Tibial nerve (tissue), 4 donors: Measurements from ENCODE around the gene HOXA9. TPM values are rescaled to one million over a fixed set of nuclear protein-coding genes. Genes with fewer than 3 reads are reported as not detected.

Experiments used
- DNase-seq, 2 donors: peaks; one replicate each; pipeline ENCODE4 v3.0.0-alpha.2; 2019; ENCODE audit warnings: low spot score in 2 of 2
- H3K27ac ChIP-seq, 4 donors: fragments of 200-600 bp; sonication (generic) in 3 of 4; one replicate each; pipeline ENCODE4 v1.5.1; 2017 to 2019; ENCODE audit warnings: mild to moderate bottlenecking in 1 of 4
- H3K27me3 ChIP-seq, 2 donors: fragments of 200-600 bp; sonication (generic) in 1 of 2; one replicate each; pipeline versions ENCODE4 v1.5.1 to v1.6.0; 2017 to 2019
- H3K36me3 ChIP-seq, 3 donors: fragments of 200-600 bp; sonication (generic); one replicate each; pipeline ENCODE4 v1.5.1; 2018 to 2019
- H3K4me1 ChIP-seq, 4 donors: fragments of 200-600 bp; sonication (generic) in 3 of 4; one replicate each; pipeline ENCODE4 v1.5.1; 2017 to 2019
- H3K4me3 ChIP-seq, 4 donors: fragments of 200-600 bp; sonication (generic) in 3 of 4; one replicate each; pipeline ENCODE4 v1.5.1; 2017 to 2019; ENCODE audit warnings: mild to moderate bottlenecking in 1 of 4, moderate library complexity in 1 of 4
- H3K9me3 ChIP-seq, 4 donors: fragments of 200-600 bp; sonication (generic) in 3 of 4; one replicate each; pipeline ENCODE4 v1.5.1; 2017 to 2019
- EP300 ChIP-seq, 2 donors: sonication (generic); formaldehyde crosslinking; IDR thresholded peaks; one replicate each; pipeline ENCODE4 v1.6.1; 2017; ENCODE audit warnings: antibody characterized with exemption in 2 of 2, mild to moderate bottlenecking in 1 of 2
- POLR2A ChIP-seq, 2 donors: fragments of 450-650 bp; IDR thresholded peaks; one replicate each; pipeline ENCODE4 v1.6.1; 2017; ENCODE audit warnings: antibody characterized with exemption in 2 of 2, mild to moderate bottlenecking in 2 of 2, moderate library complexity in 2 of 2
- WGBS, 2 donors: methylation state at CpG; one replicate each; pipeline ENCODE4 v1.1.5; 2018; 5-methylcytosine and 5-hydroxymethylcytosine counted together
- total RNA-seq, 4 donors: library from RNA; depleted of rRNA; stranded (reverse); fragments of >200 nt; gene quantifications; one replicate each; pipeline ENCODE4 v1.1.0, GENCODE V29; 2016
- TF ChIP-seq, protein P1 (sequence below), 5 experiments: fragments of 200-600 bp in 3 of 5; fragments of 450-650 bp in 2 of 5; sonication (generic) in 3 of 5; IDR thresholded peaks; one replicate each; pipeline ENCODE4 v1.5.1; 2016 to 2019; ENCODE audit warnings: antibody characterized with exemption in 5 of 5, mild to moderate bottlenecking in 3 of 5, moderate library complexity in 2 of 5

HOXA9 gene
- total RNA-seq, 4 donors from 2014 or later: 10.5 to 13.8 (median 12.7) TPM

DNA sequence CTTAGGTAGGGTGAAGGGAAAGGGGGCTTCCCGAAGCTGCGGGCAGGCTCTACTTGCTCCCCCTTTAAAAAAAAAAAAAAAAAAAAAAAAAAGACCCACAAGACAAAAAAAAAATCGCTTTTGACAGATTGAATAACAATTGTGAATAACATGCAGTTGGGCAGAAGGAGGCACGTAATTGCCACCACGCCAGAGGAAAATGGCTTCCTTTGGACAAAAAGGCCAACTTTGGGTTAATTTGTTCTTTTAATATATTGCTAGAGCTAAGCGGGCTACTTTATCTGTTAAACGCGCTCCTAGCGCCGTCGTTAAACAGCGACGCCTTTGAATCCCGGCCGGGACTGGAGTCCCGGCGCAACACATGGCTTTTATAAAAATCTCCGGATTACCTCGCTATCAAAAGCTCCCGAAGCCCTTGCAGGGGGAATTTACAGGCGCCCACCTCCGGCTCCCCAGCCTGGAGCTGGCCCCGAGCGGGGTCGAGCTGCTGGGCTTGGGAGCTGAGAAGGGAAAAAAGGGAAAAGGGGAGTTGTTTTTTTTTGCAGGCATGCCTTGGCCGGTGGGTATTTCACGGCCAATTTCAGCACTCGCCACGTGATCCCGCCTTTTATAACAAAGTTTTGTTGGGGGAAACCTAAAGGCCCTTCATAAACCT, 18.5 kb upstream of the HOXA9 start:
- WGBS, 2 donors: 2 to 3% methylated on average over 29 to 30 of the region's 30 CpGs
- Histone ChIP-seq H3K36me3 (no peaks in the 10 kb centered on the region), H3K27ac (peak overlapping the region in 3 of 4 donors; percentile 73 to 81 (median 78)), H3K9me3 (no peaks in the 10 kb centered on the region), H3K4me3 (peak overlapping the region; percentile 30 to 61 (median 45)), H3K27me3 (peaks cover 0 to 98% of the 10 kb centered on the region in 2 donors), H3K4me1 (peaks cover 0 to 64% (median 38%) of the 10 kb centered on the region in 4 donors)
- DNase-seq: peak in 1 of 2 donors; percentile 15
- TF ChIP-seq, protein P1, sequence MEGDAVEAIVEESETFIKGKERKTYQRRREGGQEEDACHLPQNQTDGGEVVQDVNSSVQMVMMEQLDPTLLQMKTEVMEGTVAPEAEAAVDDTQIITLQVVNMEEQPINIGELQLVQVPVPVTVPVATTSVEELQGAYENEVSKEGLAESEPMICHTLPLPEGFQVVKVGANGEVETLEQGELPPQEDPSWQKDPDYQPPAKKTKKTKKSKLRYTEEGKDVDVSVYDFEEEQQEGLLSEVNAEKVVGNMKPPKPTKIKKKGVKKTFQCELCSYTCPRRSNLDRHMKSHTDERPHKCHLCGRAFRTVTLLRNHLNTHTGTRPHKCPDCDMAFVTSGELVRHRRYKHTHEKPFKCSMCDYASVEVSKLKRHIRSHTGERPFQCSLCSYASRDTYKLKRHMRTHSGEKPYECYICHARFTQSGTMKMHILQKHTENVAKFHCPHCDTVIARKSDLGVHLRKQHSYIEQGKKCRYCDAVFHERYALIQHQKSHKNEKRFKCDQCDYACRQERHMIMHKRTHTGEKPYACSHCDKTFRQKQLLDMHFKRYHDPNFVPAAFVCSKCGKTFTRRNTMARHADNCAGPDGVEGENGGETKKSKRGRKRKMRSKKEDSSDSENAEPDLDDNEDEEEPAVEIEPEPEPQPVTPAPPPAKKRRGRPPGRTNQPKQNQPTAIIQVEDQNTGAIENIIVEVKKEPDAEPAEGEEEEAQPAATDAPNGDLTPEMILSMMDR (IDR thresholded peaks at IDR 0.05): no peak
- TF ChIP-seq EP300 (IDR thresholded peaks at IDR 0.05): peak in 1 of 2 donors; percentile 41

GRCh38 chr7:27182861-27183681, 17.7 kb upstream of the HOXA9 start:
- Histone ChIP-seq H3K27ac (peak overlapping the region in 2 of 4 donors; percentile 78 to 81), H3K27me3 (peaks cover 0 to 98% of the 10 kb centered on the region in 2 donors), H3K4me3 (peak overlapping the region; percentile 30 to 61 (median 45)), H3K36me3 (no peaks in the 10 kb centered on the region), H3K9me3 (no peaks in the 10 kb centered on the region), H3K4me1 (peaks cover 0 to 56% (median 30%) of the 10 kb centered on the region in 4 donors)
- WGBS, 2 donors: 10 to 25% methylated on average over 26 to 39 of the region's 39 CpGs
- TF ChIP-seq, protein P1 (IDR thresholded peaks at IDR 0.05): no peak
- TF ChIP-seq POLR2A (IDR thresholded peaks at IDR 0.05): no peak
- no peak for TF ChIP-seq EP300 (IDR thresholded peaks at IDR 0.05)
- DNase-seq: peak in 1 of 2 donors; percentile 13

DNA sequence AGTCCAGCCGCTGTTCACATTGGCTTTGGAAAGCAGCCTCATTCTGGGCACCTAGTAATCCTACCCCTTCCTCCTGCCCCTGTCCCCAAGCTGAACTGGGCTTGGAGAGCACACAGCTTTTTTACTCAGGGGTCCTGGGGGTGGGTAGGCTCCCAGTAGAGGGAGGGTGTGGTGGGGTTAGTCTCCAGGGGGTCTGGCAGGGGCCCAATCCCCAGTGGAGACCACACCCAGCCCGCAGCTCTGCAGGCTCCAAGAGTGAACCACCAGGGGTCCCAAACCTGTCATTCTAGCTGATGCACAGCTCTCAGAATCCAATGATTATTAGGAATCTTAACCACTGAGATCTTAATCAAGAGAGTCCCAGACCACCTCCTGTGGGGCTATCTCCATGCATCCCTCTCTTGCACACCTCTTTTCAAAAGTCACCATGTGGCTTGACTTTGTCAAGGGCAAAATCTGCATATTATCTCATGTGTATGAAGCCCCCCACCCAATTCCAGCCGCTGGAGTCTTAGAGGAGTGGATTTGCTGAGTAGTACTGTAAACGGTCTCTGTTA, 17.0 kb upstream of the HOXA9 start:
- Histone ChIP-seq H3K4me1 (peaks cover 0 to 49% (median 24%) of the 10 kb centered on the region in 4 donors), H3K9me3 (no peaks in the 10 kb centered on the region), H3K27me3 (peaks cover 0 to 98% of the 10 kb centered on the region in 2 donors), H3K36me3 (no peaks in the 10 kb centered on the region), H3K4me3 (peak overlapping the region in 1 of 4 donors; percentile 61), H3K27ac (peak overlapping the region in 1 of 4 donors; percentile 81)
- TF ChIP-seq EP300 (IDR thresholded peaks at IDR 0.05): no peak
- TF ChIP-seq, protein P1 (IDR thresholded peaks at IDR 0.05): no peak
- no peak for TF ChIP-seq POLR2A (IDR thresholded peaks at IDR 0.05)
- 51 to 72% methylated on average over 3 to 4 of the region's 4 CpGs for WGBS, 2 donors
- DNase-seq: no peak

- peaks cover 0 to 52% (median 23%) of the 10 kb centered on the region in 4 donors for H3K4me1 ChIP-seq
- no peaks in the 10 kb centered on the region for H3K36me3 ChIP-seq
- peak overlapping the region in 1 of 4 donors; percentile 80 for H3K27ac ChIP-seq
- TF ChIP-seq EP300 (IDR thresholded peaks at IDR 0.05) (no peak), POLR2A (IDR thresholded peaks at IDR 0.05) (no peak)
- TF ChIP-seq, protein P1 (IDR thresholded peaks at IDR 0.05): no peak
- peaks cover 0 to 97% of the 10 kb centered on the region in 2 donors for H3K27me3 ChIP-seq
- WGBS, 2 donors: 68 to 85% methylated on average over 4 of the region's 4 CpGs
- DNase-seq: peak in 1 of 2 donors; percentile 12
- no peaks in the 10 kb centered on the region for H3K9me3 ChIP-seq
- H3K4me3 ChIP-seq: no peak overlapping the region
Measured at GRCh38 chr7:27181795-27182275, 16.5 kb upstream of the HOXA9 start.
